Measurements from ENCODE around the gene CFAP47. TPM values are rescaled to one million over a fixed set of nuclear protein-coding genes. Genes with fewer than 3 reads are reported as not detected.

CFAP47 gene
- total and polyA plus RNA-seq, 9 of the 15 experiments (the other 6 are each of a cell fraction or from before 2014, with no cell fraction given): 0.06 to 0.29 (median 0.13) TPM

GRCh38 chrX:36401774-36402173, 482.2 kb downstream of the CFAP47 start:
- in situ Hi-C loops (cut with MboI): no loop called here
- no peaks in the 10 kb centered on the region for H3K36me3 ChIP-seq (ENCODE audit: control insufficient read depth, insufficient read depth, low read length)
- ATAC-seq: no peak
- ChIA-PET CTCF (ENCODE audit: low intra/inter-chr PET ratio) (no interaction called here), POLR2A (no interaction called here)
- BruUV-seq (replicated peaks): no TSS peak
- no peaks in the 10 kb centered on the region for H3K27me3 ChIP-seq (ENCODE audit: control insufficient read depth in 2 of 2, insufficient read depth in 2 of 2, low read length in 2 of 2)
- no peaks in the 10 kb centered on the region for H3K9me1 ChIP-seq (ENCODE audit: control insufficient read depth, insufficient read depth, low read length)
- no peak overlapping the region for H2AFZ ChIP-seq (ENCODE audit: low read depth, low read length)
- no peak for TF ChIP-seq ATF2 (CRISPR knock-in tag; IDR thresholded peaks at IDR 0.05)
- no peak for TF ChIP-seq PCBP1 (IDR thresholded peaks at IDR 0.05; ENCODE audit: low read depth, low read length, poor library complexity, severe bottlenecking)
- no peak for TF ChIP-seq SMAD4 (CRISPR knock-in tag; conservative IDR thresholded peaks at IDR 0.05)
- TF ChIP-seq TEAD4 (IDR thresholded peaks at IDR 0.05; ENCODE audit: low read length): no peak
- no peak for TF ChIP-seq TEAD4 (CRISPR knock-in tag; IDR thresholded peaks at IDR 0.05; ENCODE audit: borderline replicate concordance)
- no peak for TF ChIP-seq MAFF (IDR thresholded peaks at IDR 0.05; ENCODE audit: low read length)
- no peak for TF ChIP-seq FOXK2 (conservative IDR thresholded peaks at IDR 0.05 in 1 of 2, IDR thresholded peaks at IDR 0.05 in 1 of 2; ENCODE audit: low read depth in 2 of 2)
- TF ChIP-seq ZBTB9 (CRISPR knock-in tag; IDR thresholded peaks at IDR 0.05): no peak
- TF ChIP-seq SIN3A (IDR thresholded peaks at IDR 0.05; ENCODE audit: borderline replicate concordance in 2 of 2, control insufficient read depth in 1 of 2, low read depth in 2 of 2, low read length in 2 of 2): no peak
- no peak for TF ChIP-seq MAX (CRISPR knock-in tag; IDR thresholded peaks at IDR 0.05)
- TF ChIP-seq MXI1 (IDR thresholded peaks at IDR 0.05; ENCODE audit: low read depth, low read length): no peak
- no peak for TF ChIP-seq NCOR1 (IDR thresholded peaks at IDR 0.05)
- TF ChIP-seq RHOXF2B (CRISPR knock-in tag; conservative IDR thresholded peaks at IDR 0.05): no peak
- H3K4me3 ChIP-seq: no peak overlapping the region
- no peak overlapping the region for H3K4me2 ChIP-seq (ENCODE audit: insufficient read depth, low read length)
- no peak for FAIRE-seq
- H4K20me1 ChIP-seq (replicated peaks; ENCODE audit: control insufficient read depth, insufficient read depth, low read length): no peaks in the 10 kb centered on the region
- H3K79me2 ChIP-seq (ENCODE audit: control insufficient read depth, insufficient read depth, low read length): no peaks in the 10 kb centered on the region
- H3K9ac ChIP-seq (ENCODE audit: insufficient read depth in 1 of 2, low read depth in 2 of 2, low read length in 2 of 2): no peak overlapping the region
- 5% methylated on average over 3 of the region's 3 CpGs for WGBS (ENCODE audit: insufficient coverage, low coverage, missing lambda C conversion rate)
- no peaks in the 10 kb centered on the region for H3K4me1 ChIP-seq (replicated peaks in 1 of 2; ENCODE audit: control insufficient read depth in 2 of 2, insufficient read depth in 2 of 2, low read length in 2 of 2)
- intact Hi-C loops (cut with micrococcal nuclease): no loop called here
- H3K27ac ChIP-seq (ENCODE audit: extremely low read depth, low read depth, low read length): no peak overlapping the region
- DNase-seq (ENCODE audit: extremely low read depth in 1 of 4, low spot score in 3 of 4): no peak
- no peaks in the 10 kb centered on the region for H3K9me3 ChIP-seq (replicated peaks; ENCODE audit: control insufficient read depth, insufficient read depth, low read depth, low read length)

Measured in K562 (cell line).